ENCODE measurements around the gene ATP10B.

- TF ChIP-seq, protein P1, sequence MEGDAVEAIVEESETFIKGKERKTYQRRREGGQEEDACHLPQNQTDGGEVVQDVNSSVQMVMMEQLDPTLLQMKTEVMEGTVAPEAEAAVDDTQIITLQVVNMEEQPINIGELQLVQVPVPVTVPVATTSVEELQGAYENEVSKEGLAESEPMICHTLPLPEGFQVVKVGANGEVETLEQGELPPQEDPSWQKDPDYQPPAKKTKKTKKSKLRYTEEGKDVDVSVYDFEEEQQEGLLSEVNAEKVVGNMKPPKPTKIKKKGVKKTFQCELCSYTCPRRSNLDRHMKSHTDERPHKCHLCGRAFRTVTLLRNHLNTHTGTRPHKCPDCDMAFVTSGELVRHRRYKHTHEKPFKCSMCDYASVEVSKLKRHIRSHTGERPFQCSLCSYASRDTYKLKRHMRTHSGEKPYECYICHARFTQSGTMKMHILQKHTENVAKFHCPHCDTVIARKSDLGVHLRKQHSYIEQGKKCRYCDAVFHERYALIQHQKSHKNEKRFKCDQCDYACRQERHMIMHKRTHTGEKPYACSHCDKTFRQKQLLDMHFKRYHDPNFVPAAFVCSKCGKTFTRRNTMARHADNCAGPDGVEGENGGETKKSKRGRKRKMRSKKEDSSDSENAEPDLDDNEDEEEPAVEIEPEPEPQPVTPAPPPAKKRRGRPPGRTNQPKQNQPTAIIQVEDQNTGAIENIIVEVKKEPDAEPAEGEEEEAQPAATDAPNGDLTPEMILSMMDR (IDR thresholded peaks at IDR 0.05): no peak
- TF ChIP-seq CHD2 (IDR thresholded peaks at IDR 0.05; ENCODE audit: low read length, partially characterized antibody) (no peak), REST (IDR thresholded peaks at IDR 0.05; ENCODE audit: low read depth, low read length) (no peak)
These were observed 251.0 kb downstream of the ATP10B start for GRCh38 chr5:160601046-160601445.

All from SK-N-SH (cell line).